ENCODE data around the gene KCTD12.

DNA sequence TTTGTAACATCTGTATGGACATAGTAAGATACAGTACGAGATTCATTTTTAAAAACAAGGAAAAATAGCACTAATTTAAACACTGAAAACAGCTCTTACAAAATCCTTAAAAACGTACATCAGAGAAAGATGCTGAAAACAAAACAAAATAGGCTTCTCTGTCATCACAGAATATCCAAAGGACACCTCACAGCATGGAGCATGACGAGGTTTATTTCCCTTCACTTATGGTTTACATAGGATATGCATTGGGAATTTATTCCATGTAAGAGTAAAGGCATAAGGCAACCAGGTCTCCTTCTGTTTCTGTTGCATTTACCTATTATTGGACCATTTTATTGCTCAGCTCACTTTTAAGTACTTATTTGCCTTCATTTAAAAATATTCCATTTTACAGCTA, 3.0 kb downstream of the KCTD12 start:
- TF ChIP-seq, protein P1, sequence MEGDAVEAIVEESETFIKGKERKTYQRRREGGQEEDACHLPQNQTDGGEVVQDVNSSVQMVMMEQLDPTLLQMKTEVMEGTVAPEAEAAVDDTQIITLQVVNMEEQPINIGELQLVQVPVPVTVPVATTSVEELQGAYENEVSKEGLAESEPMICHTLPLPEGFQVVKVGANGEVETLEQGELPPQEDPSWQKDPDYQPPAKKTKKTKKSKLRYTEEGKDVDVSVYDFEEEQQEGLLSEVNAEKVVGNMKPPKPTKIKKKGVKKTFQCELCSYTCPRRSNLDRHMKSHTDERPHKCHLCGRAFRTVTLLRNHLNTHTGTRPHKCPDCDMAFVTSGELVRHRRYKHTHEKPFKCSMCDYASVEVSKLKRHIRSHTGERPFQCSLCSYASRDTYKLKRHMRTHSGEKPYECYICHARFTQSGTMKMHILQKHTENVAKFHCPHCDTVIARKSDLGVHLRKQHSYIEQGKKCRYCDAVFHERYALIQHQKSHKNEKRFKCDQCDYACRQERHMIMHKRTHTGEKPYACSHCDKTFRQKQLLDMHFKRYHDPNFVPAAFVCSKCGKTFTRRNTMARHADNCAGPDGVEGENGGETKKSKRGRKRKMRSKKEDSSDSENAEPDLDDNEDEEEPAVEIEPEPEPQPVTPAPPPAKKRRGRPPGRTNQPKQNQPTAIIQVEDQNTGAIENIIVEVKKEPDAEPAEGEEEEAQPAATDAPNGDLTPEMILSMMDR (IDR thresholded peaks at IDR 0.05; ENCODE audit: low read depth, low read length): no peak
- no peak for TF ChIP-seq EZH2phosphoT487 (IDR thresholded peaks at IDR 0.05; ENCODE audit: low read depth)
